Stimulated activated naive CD4-positive, alpha-beta T cell (primary cell): ENCODE data around the gene LMNTD2.
A peak's percentile ranks its signal among the peaks of the same experiment; 100 is the strongest.

Experiments used
- DNase-seq, 6 experiments: peaks; one replicate each; lab custom pipeline; 2025; lab: John Stamatoyannopoulos, UW

The LMNTD2 gene

GRCh38 chr11:560305-561147 is at the start of gene LMNTD2, which contains the start of gene RASSF7:
Gene LMNTD2 (minus strand): TSS chr11:560738. CDS start chr11:560716, 22 bp downstream.
Gene RASSF7 (plus strand): TSS chr11:560970. CDS start chr11:561769, 799 bp downstream.
- peak; percentile 89 to 96 (median 95) for DNase-seq

DNA sequence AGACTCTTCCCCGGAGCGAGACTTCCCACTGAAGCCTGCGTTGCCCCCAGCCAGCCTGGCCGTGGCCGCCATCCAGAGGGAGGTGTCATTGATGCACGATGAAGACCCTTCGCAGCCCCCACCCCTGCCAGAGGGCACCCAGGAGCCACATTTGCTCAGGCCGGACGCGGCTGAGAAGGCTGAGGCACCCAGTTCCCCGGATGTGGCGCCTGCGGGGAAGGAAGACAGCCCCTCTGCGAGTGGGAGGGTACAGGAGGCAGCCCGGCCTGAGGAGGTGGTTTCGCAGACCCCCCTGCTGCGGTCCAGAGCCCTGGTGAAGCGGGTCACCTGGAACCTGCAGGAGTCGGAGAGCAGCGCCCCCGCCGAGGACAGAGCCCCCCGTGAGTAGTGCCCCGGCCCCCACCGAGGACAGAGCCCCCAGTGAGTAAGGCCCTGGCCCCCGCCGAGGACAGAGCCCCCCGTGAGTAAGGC is 48.8 kb upstream of the LMNTD2 start:
- DNase-seq, result no peak

DNA sequence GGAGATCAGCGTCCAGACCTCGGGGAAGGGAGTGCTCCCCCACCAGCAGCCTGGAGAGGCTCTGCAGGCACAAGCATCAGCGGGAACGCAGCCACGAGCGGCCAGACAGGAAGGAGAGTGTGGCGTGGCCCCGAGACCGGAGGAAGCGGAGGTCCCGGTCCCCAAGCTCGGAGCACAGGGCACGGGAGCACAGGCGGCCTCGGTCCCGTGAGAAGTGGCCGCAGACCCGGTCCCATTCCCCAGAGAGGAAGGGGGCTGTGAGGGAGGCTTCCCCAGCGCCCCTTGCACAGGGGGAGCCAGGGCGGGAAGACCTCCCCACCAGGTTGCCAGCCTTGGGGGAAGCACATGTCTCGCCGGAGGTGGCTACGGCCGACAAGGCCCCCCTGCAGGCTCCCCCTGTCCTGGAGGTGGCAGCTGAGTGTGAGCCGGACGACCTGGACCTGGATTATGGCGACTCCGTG is 48.3 kb upstream of the LMNTD2 start:
- DNase-seq, result no peak

DNA sequence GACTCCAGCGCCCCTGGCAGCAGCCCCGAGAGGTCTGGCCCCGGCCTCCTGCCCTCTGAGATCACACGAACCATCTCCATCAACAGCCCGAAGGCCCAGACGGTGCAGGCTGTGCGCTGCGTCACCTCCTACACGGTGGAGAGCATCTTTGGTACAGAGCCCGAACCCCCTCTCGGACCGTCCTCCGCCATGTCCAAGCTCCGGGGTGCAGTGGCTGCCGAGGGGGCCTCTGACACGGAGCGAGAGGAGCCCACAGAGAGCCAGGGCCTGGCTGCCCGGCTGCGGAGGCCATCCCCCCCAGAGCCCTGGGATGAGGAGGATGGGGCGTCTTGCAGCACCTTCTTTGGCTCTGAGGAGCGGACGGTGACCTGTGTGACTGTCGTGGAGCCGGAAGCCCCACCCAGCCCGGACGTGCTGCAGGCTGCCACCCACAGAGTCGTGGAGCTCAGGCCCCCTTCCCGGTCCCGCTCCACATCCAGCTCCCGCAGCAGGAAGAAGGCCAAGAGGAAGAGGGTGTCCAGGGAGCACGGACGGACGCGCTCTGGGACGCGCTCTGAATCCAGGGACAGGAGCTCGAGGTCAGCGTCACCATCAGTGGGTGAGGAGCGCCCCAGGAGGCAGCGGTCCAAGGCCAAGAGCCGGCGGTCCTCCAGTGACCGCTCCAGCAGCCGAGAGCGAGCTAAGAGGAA is 47.6 kb upstream of the LMNTD2 start:
- DNase-seq, result no peak

- DNase-seq, result no peak
Observed at GRCh38 chr11:607020-607780, 46.7 kb upstream of the LMNTD2 start.

- no peak for DNase-seq
Observed at GRCh38 chr11:606245-606644, 45.7 kb upstream of the LMNTD2 start.

GRCh38 chr11:605286-606129 is 45.0 kb upstream of the LMNTD2 start:
- no peak for DNase-seq

GRCh38 chr11:603154-603553 is 42.6 kb upstream of the LMNTD2 start:
- DNase-seq, result no peak

DNA sequence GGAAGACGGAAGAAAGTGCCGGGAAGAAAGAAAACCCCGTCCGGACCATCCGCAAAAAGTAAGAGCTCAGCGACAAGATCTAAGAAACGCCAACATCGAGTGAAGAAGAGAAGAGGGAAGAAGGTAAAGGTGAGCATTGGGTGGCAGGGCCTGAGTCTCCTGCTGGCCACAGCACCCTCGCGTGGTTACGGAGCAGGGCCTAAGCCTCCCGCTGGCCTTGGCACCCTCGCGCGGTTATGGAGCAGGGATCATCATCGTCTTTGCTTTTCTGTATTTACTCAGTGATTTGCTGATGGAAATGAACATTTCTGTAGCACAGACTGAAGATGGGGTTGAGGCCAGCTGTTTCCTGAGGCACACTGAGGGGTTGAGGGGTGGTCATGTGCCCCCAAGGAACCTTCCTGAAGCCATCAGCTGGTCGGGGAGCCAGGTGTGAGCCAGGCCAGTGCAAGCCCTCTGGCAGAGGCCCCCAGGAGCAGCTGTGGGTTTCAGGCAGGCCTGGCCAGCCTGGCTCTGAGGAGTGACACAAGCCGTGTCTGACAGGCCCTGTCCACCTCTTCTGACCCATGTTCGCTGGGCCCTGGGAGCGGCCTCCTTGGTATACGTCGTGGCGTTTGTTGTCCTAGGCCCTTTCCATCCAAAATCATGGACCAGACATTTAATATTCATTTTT is 41.2 kb upstream of the LMNTD2 start:
- DNase-seq, result no peak

GRCh38 chr11:598005-598680 is 37.6 kb upstream of the LMNTD2 start:
- no peak for DNase-seq

GRCh38 chr11:597166-597725 is 36.7 kb upstream of the LMNTD2 start:
- no peak for DNase-seq

GRCh38 chr11:596374-596773 is 35.8 kb upstream of the LMNTD2 start:
- DNase-seq, result no peak

GRCh38 chr11:595400-595799 is 34.9 kb upstream of the LMNTD2 start:
- DNase-seq, result no peak

DNA sequence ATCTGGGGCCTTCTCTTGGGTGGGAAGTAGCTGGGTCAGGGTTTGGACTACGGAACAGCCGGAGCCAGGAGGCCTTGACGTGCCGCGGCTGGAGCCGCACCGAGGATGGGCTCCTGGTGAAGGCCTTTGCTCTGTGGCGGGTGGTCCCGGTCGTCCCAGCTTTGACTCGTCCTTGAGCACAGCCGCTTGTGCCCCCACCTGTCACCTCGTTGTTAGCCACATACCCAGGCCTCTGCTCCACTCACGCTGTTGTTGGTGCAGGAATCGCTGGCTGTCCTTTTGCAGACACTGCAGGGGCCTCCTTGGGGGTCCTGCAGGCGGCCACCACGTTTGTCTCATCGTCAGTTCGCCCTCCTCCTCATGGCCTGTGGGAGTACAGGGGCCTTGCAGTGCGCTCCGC is 32.8 kb upstream of the LMNTD2 start:
- no peak for DNase-seq

DNA sequence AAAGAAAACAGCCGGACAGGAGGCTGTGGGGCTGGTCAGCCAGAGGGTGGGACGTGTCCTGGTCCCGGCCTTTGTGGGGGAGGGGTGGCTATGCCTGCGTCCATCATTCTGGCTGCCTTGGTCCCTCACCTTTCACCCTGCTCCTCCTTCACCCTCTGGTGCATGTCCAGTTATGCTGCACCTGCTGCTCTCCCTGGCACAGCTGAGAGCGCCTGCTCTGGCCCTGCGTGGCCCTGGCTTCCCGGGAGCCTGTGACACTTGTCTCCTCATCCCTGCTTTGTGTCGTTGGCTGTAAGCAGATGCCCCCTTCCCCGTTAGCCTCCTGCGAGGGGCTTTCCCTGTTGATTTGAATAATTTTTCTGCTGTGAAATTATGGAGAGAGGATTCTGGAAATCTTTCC is 32.4 kb upstream of the LMNTD2 start:
- no peak for DNase-seq

GRCh38 chr11:592501-592900 is 32.0 kb upstream of the LMNTD2 start:
- DNase-seq, result no peak

DNA sequence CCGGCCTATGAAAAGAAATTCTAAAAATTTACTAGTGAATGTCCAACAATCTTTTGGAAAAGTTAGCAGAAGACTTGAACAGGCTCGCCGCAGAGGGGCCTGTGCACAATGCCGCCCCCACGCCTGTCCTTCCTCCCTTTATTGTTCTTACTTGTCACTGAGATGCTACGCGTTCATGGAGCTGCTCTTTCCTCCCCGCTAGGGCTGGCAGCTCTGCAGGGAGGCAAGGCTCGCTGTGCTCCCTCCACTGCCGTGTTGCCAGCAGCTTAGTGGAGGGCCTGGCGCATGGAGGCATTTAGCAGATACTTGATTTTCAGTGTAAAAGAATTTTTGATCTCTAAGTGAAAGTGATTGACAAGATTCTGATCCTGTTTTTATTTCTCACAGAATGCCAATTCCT is 30.5 kb upstream of the LMNTD2 start:
- DNase-seq, result no peak

- no peak for DNase-seq
Observed at GRCh38 chr11:589798-590197, 29.3 kb upstream of the LMNTD2 start.

DNA sequence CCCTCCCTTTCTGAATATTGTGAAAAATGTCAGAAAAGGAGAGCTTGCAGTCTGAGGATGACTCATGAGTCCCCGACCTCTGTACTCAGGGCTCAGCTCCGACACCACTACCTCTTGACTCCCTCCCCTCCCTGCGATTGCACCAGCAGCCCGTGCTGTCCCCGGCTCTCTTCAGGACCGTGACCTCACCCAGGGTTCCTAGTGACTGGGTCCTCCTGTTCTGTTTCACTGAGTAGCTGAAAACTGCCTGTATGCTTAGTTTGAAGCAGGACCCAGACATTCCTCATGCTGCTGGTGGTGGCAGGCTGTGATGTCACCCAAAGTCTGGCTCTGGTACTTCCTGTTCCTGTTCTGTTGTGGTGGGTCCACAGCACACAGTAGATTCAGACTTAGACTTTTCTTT is 27.4 kb upstream of the LMNTD2 start:
- peak; percentile 63 to 84 (median 72) for DNase-seq

DNA sequence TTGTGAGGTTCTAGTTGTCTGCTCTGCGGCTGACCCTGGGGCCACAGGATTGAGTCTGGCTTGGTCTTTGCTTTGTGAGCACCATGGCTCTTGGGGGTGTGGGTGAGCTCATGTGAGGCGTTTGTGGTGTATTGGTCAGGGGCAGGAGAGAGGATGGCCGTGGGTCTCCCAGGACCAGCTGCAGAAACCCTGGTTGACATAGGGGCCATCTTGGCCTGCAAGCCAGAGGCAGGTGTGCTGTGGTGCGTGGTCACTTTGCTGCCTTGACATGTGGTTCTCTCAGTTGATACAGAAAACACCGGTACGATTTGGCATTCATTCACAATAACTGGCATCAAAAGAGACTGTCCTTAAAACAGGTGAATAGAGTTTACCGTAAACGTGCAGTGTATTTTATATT is 27.0 kb upstream of the LMNTD2 start:
- DNase-seq, result no peak
